SK-N-MC (cell line): Measurements from ENCODE around the gene SART3.

Experiments used
- EZH2 ChIP-seq: fragments of 200-600 bp; sonication (generic); IDR thresholded peaks from one replicate; pipeline ENCODE4 v1.6.1; 2017; ENCODE audit warnings: antibody characterized with exemption
- FOXP2 ChIP-seq: optimal IDR thresholded peaks from 2 replicates; pipeline ENCODE3; 2011; ENCODE audit warnings: mild to moderate bottlenecking, moderate library complexity; ENCODE audit not compliant: insufficient read depth; ENCODE audit errors: extremely low read length, control extremely low read depth
- POLR2AphosphoS5 ChIP-seq: IDR thresholded peaks from 2 replicates; pipeline ENCODE4 v1.6.1; 2012; ENCODE audit warnings: mild to moderate bottlenecking, low read depth, low read length, borderline replicate concordance

- no peak for TF ChIP-seq POLR2AphosphoS5
- no peak for TF ChIP-seq EZH2
- TF ChIP-seq FOXP2, result no peak
These were observed 6.7 kb upstream of the SART3 start for GRCh38 chr12:108567406-108568337.
